Mucosa of gallbladder (tissue), 1 donor: ENCODE results near the gene PTPRK. TPM values are rescaled to one million over a fixed set of nuclear protein-coding genes. Genes with fewer than 3 reads are reported as not detected.

Experiments
- DNase-seq: peaks from one replicate; pipeline ENCODE4 v3.0.0-alpha.2; 2020; ENCODE audit warnings: low spot score
- total RNA-seq: library from RNA; stranded (reverse); gene quantifications from one replicate; pipeline ENCODE4 v1.2.1, GENCODE V29; 2021
- donor health status: DM: no; HTN: no; CAD: no.

The PTPRK gene
- total RNA-seq, 1 donor from 2014 or later = 209 TPM

DNA sequence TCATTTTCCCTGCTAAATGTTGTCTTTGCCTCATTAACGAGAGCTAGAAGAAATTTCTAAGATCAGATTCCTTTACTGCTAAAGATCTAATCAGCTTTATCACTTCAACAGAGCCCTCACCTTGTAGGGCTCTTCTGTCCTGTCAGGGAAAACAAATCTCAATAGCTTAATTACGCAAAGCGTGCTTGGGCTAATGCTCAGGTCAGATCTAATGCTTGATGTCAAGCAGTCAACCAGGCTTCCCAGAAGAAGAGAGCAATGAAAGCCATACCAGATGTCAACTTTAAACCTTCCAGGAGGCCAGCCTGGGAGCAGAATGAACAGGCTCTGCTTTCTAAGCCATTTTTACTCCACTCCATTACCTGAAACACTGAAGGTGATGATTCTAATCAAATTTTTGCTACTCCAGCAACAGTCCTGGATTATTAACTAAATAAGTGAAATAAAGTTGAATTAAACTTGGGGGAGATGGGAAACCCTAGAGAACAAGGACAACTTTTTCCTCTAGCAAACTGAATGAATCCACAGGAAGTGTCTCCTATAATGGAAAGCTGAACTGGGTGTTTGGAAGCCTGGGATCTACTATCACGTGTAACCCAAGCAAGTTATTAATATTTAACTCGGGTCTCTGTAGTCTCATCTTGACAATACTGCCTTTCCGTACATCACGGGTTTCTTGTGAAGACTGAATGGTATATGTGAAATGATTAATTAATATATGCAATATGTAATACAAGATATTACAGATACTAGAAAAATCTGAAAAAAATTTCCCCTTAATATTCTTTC, 273.7 kb downstream of the PTPRK start:
- DNase-seq = no peak

DNA sequence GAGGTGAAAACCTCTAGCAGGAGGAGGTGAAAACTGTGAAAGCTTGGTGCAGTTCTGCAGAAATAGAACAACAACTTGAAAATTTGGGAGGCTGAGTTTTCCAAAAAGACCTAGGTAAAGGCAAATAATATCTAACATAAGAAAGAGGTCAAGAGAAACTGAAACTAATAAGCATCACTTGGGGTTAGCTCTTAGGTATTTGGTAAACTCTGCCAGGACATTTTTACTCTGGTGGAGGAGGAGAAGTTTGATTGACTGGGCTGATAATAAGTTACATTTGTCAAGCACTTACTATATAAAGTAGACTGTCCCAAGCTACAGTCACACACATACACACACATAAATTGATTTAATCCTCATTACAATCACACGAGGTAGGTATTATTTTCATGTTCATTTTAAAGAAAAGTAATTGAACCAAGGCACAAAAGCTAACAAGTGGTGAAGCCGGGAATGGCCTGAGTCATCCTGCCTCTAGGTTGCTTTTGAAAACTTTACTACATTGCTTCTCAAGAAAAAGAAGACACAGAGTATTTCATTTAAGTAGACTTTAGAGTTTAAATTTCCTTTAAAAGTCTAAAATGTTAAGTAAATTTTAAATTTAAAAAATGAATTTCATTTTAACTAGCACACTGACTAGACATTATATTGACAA, 275.5 kb downstream of the PTPRK start:
- no peak for DNase-seq

DNA sequence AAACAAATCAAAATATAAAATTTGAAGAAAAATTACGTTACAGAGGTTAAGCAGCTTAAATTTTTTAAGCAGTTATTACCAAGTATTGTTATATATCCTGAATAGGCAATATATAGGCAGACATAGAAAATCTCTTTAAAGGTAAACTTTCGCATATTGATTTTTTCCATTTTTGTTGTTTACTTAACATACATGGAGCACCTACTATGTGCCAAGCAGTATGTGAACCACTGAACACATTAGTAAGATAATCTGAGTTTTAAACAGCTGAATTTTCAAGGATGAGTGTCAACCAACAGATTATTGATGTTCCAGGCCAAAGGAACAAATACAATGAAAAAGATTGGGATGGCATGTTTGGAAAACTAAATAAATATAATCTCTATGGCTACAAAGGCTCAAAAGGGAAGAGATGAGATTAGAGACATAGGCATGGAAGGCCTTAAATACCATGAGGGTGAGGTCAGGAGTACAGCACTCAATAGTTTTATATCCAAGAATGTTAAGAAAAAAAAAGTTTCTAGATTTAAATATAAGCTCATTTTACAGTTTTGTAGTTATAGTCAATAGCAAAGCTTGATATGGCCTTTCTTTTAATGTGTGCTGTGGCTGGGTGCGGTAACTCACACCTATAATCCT, 277.5 kb downstream of the PTPRK start:
- DNase-seq = no peak

- DNase-seq = no peak
These were observed 279.2 kb downstream of the PTPRK start for GRCh38 chr6:128241216-128241615.

DNA sequence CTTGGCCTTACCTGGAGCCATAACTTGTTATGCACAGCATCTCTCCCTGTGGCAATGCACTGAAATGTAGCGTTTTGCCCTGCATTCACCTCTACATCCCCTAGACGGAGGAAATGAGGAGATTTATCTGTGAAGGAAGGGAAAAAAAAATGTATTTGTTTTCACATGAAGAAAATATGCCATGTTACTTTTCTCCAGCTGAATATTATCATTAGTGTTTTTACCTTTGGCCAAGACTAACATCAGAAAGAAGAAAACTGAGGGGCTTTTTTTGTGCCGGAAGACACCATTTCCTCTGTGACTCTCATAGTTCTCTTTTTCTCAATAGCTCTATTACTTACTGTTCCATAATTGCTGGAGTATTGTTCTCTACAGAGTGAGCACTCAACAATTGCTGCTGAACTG, 280.4 kb downstream of the PTPRK start:
- DNase-seq = no peak

- DNase-seq = no peak
These were observed 281.3 kb downstream of the PTPRK start for GRCh38 chr6:128239146-128239545.

DNA sequence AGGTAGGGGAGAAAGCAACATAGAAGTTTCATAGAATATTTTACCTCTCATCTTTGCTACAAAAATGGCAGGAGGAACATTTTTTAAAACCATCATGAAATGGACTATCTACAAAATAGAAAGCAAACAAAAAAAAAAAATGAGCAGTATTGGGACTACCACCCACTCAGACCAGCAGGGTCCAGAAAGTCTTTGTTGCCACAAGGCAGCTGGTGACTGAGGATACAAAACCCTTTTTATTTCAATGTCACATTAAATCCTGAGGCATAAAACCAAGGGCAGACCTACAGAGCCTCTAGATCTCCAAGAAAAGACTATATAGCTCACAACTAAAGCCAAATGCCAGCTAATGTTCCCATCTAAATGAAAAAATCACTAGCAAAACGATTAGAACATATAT, 282.2 kb downstream of the PTPRK start:
- DNase-seq = no peak

- no peak for DNase-seq
These were observed 284.8 kb downstream of the PTPRK start for GRCh38 chr6:128235556-128235955.

- no peak for DNase-seq
These were observed 286.9 kb downstream of the PTPRK start for GRCh38 chr6:128233531-128233930.

DNA sequence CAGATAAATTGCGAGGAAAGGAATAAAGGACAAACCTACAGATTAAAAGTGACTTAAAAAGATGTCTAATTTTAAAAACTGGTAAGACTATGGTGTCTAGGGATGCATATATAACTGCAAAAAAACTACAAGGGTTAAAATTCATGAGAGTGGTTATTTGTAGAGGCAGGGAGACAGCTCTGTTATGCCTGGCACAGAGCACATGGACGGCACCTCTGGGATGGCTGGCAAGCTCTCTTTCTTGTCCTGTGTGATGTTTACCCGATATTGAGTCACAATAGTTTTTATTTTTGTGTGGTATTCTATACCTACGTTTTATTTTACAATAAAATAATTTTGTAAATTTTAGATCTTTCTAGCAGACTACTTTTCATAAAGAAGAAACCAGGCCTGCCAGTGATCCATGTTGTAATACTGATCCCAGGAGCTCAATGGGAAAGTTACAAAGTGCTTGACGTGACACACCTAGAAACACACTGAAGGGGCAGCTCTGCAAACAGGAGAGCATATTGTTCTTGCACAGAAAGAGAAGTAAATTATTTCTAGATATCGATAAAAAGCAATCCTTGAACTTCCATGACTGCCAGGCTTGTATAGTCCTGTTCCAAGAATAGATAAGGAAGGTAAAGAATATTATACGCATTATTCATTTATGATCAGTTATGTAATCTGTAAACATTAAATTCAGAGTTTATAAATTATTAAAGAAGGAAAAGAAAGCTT, 290.0 kb downstream of the PTPRK start:
- peak; percentile 69 for DNase-seq

DNA sequence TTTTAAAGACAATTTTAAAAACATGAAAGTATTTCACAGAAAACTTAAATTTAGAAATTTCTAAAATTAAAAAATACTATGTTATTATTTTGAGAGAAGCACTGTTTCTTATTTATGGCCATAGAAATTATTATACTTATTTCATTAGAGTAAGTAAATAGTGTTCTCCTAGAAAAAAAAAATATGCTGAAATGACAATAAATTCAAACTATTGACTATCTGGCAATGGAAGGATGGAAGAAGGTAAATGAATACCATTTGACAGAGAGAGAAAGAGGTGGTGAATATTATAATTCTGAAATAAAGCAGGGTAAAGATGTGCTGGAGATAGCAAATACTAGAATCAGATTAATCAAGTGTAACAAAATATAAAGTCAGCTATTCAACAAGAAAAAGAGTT, 294.8 kb downstream of the PTPRK start:
- no peak for DNase-seq

DNA sequence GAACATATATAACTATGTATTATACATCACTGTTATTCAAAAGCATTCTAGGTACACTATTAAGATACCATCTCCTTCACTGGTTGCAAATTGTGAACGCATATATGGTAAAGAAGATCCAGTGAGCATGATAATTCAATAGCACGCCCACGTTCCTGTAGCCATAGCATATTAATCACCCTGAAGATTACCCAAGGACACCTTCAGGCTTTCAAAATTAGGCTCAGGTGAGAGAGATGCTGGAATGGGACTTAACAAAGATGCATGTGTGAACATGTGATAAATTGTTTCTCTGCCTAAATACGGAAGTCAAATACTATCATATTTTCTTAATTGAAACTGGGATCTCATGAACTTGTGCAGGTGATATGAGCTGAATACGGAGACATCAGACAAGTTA, 303.5 kb downstream of the PTPRK start:
- no peak for DNase-seq

DNA sequence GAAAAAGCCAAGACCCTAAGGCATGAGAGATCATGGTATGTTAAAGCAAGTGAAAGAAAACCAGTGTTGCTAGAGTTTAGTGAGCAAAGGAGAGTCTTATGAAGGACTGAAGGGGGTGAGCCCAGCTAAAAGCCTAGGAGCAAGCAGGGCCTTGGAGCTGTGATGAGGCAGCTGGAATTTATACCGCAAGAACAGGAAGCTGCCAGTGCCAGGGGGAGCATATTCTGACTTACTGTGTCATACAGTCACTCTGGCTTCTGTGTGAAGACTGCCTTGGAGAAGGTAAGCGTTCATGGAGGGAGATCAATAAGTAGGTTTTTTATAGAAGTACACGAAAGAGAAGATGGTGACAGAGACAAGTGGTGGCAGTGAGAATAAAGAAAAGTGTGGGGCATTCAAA, 310.6 kb downstream of the PTPRK start:
- no peak for DNase-seq

DNA sequence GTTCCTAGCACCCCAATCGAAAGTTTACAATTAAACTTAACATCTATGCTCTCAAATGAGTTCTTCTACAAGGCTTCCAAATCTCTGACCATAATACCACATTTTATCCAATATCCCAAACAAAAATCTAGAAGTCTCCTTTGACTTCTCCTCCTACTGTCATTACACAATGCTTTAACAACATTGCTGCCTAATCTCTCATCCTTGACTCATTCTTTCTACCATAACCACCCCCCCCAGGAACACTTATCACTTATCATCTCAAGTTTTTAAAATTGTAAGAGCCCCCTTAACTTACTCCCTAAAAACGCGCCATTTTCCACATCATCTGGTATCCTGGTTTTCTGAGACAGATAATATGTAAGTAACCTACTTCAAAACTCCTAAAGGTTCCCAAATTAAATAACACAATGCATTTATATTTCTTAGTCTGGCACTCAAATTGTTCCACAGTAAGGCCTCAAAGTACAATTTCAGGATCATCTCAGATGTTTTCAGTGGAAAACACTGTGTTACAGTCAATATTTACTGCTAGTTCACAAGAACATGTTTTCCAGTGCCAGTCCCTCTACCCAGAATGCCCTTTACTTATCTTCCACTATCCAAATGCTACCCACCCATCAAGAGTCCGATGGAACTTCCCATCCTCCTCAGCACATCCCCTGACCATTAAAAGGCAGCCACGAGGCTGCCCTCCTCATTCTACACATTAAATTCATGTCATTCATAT, 311.4 kb downstream of the PTPRK start:
- no peak for DNase-seq

DNA sequence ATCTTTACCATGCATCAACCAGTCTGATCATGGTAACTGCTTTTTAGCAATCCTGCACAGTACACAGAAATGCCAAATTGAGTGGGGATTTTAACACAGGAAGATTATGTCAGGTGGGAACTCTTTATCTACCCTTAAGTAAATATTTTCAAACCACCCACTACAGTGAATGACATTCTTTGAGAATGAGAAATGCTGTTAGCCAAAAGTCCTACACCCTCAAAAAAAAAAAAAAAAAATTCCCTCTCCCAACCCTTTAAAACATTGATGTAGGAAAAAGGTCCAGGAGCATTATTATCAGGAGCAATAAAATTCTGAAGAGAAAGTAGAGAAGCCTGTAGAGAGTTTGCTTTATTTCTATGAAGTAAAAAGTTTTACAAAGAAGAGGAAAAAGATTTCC, 312.3 kb downstream of the PTPRK start:
- DNase-seq = no peak

- no peak for DNase-seq
These were observed 313.6 kb downstream of the PTPRK start for GRCh38 chr6:128206610-128207426.

DNA sequence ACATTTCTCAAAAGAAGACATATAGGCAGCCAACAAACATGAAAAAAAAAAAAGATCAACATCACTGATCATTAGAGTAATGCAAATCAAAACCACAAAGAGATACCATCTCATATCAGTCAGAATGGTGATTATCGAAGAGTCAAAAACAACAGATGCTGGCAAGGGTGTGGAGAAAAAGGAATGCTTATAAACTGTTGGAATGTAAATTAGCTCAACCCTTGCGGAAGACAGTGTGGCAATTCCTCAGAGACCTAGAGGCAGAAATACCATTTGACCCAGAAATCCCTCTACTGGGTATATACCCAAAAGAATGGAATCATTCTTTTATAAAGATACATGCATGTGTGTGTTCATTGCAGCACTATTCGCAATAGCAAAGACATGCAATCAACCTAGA, 315.8 kb downstream of the PTPRK start:
- DNase-seq = no peak

DNA sequence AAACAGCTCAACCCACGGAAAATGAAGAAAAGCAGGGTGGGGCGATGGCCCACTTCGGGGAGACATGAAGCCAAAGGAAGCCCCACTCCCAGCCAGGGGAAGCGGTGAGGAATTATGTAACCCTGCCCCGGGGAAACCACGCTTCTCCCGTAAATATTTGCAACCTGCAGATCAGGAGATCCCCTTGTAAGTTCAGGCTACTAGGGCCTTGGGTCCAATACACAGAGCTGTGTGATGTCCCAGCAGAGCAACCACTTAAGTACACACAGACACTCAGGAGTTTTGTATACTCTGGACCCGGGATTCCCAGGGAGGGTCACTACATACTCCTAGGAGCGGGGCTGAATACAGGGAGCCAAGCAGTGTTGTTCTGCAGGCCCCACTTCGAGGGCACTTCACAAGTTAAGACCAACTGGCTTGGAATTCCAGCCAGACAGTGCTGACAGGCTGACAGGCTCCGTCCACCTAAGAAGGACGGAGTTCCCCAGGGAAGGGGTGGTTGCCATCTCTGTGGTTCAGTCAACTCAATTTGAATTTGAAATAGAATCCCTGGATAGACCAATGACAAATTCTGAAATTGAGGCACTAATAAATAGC, 318.1 kb downstream of the PTPRK start:
- no peak for DNase-seq

DNA sequence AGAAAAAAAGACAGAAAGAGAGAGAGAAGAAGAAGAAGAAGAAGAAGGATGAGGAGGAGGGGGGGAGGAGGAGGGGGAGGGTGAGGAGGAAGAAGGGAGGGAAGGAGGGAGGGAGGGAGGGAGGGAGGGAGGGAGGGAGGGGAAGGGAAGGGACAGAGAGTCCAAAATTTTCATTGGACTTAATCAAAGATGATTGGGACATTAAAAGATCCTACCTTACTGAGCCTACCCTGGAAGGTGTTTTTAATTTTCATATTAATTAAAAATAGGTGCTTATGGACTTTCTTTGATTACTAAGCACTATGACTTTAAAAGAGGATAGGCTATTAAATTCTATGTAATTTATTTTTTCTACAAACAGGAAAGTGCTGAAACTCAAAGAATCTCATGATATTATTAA, 319.6 kb downstream of the PTPRK start:
- no peak for DNase-seq

- DNase-seq = no peak
These were observed 320.9 kb downstream of the PTPRK start for GRCh38 chr6:128199461-128199860.
